PFSK-1 (cell line): ENCODE measurements around the gene CCDC63.

Experiments used
- FOXP2 ChIP-seq: optimal IDR thresholded peaks from 2 replicates; pipeline ENCODE3; 2011; ENCODE audit warnings: borderline replicate concordance, control low read depth, inconsistent platforms; ENCODE audit not compliant: insufficient read depth; ENCODE audit errors: extremely low read length, extremely low read depth
- POLR2AphosphoS5 ChIP-seq: IDR thresholded peaks from 2 replicates; pipeline ENCODE4 v1.6.1; 2012; ENCODE audit warnings: low read depth, mild to moderate bottlenecking, control low read depth, low read length, moderate library complexity
- SIN3A ChIP-seq: IDR thresholded peaks from 2 replicates; pipeline ENCODE4 v1.6.1; 2012; ENCODE audit warnings: mild to moderate bottlenecking, low read length, moderate library complexity, borderline replicate concordance; ENCODE audit not compliant: insufficient read depth
- TAF1 ChIP-seq: IDR thresholded peaks from 2 replicates; pipeline ENCODE4 v1.6.1; 2012; ENCODE audit warnings: low read length, control low read depth, borderline replicate concordance; ENCODE audit not compliant: insufficient read depth
- TF ChIP-seq, protein P1 (sequence below), 2 experiments: IDR thresholded peaks; 2 replicates each; pipeline versions ENCODE4 v1.6.1 to v1.8.0; 2011 to 2012; ENCODE audit warnings: low read depth in 2 of 2, low read length in 2 of 2, control low read depth in 1 of 2, inconsistent platforms in 1 of 2, mild to moderate bottlenecking in 1 of 2, moderate library complexity in 1 of 2; ENCODE audit not compliant: insufficient read depth in 1 of 2

The CCDC63 gene

GRCh38 chr12:110916295-110916875 is 69.6 kb downstream of the CCDC63 start:
- TF ChIP-seq SIN3A: no peak

- TF ChIP-seq FOXP2: no peak
- TF ChIP-seq TAF1: no peak
- TF ChIP-seq SIN3A: no peak
- TF ChIP-seq, protein P1, sequence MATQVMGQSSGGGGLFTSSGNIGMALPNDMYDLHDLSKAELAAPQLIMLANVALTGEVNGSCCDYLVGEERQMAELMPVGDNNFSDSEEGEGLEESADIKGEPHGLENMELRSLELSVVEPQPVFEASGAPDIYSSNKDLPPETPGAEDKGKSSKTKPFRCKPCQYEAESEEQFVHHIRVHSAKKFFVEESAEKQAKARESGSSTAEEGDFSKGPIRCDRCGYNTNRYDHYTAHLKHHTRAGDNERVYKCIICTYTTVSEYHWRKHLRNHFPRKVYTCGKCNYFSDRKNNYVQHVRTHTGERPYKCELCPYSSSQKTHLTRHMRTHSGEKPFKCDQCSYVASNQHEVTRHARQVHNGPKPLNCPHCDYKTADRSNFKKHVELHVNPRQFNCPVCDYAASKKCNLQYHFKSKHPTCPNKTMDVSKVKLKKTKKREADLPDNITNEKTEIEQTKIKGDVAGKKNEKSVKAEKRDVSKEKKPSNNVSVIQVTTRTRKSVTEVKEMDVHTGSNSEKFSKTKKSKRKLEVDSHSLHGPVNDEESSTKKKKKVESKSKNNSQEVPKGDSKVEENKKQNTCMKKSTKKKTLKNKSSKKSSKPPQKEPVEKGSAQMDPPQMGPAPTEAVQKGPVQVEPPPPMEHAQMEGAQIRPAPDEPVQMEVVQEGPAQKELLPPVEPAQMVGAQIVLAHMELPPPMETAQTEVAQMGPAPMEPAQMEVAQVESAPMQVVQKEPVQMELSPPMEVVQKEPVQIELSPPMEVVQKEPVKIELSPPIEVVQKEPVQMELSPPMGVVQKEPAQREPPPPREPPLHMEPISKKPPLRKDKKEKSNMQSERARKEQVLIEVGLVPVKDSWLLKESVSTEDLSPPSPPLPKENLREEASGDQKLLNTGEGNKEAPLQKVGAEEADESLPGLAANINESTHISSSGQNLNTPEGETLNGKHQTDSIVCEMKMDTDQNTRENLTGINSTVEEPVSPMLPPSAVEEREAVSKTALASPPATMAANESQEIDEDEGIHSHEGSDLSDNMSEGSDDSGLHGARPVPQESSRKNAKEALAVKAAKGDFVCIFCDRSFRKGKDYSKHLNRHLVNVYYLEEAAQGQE (IDR thresholded peaks at IDR 0.05; ENCODE audit: insufficient read depth in 1 of 2, low read depth in 2 of 2, low read length in 2 of 2): no peak
- TF ChIP-seq POLR2AphosphoS5: no peak
These were observed 70.7 kb downstream of the CCDC63 start for GRCh38 chr12:110917467-110917866.

GRCh38 chr12:110917961-110918360 is 71.2 kb downstream of the CCDC63 start:
- TF ChIP-seq, protein P1 (IDR thresholded peaks at IDR 0.05; ENCODE audit: insufficient read depth in 1 of 2, low read depth in 2 of 2, low read length in 2 of 2): no peak
- no peak for TF ChIP-seq POLR2AphosphoS5
- TF ChIP-seq SIN3A: no peak
- TF ChIP-seq TAF1: no peak
- no peak for TF ChIP-seq FOXP2

DNA sequence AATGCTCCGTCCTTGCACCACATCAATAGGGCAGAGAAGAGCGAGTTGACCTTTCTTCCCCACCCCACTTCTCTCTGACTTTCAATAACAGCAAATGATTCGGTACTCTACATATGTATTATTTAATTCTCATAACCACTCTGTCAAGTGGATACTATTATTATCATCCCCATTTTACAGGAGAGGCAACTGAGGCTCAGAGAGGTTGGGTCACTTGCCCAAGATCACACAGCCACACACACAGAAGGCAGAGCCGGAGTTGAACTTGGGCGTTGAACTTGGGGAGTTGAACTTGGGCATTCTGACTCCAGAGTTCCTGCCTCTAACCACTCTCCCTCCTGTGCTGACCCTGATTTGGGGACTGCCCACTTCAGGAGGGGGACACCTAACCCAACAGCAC is 72.9 kb downstream of the CCDC63 start:
- TF ChIP-seq FOXP2 (no peak), POLR2AphosphoS5 (no peak), SIN3A (no peak), TAF1 (no peak)
- TF ChIP-seq, protein P1 (IDR thresholded peaks at IDR 0.05; ENCODE audit: insufficient read depth in 1 of 2, low read depth in 2 of 2, low read length in 2 of 2): no peak

DNA sequence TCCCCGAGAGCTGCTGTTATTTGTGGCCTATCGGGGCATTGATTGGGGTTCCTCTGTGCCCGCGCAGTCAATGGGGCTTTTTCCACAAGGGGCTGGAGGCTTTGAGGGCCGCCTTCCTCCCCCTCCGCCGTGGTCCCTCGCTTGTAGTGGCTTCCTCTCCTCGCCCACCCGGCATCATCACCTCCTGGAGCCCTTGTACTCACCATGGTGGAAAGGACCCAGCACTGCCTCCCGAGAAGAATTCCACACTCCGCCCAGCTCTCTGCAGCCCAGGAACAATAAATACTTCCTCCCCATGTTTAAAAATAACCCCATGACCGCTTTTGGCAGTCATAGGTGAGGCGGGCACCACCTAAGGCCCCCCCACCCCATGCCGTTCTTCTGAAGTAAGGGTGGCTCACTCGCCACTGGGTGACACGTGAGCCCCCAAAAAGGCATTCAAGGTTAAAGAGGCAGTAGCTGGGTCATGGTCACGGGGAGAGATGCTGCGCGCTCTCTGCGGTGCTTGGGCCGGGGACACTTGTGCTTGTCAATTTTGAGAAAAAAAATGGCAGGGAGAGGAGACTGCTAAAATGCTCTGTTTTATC is 73.6 kb downstream of the CCDC63 start, which contains the start of gene MYL2:
TSS of gene MYL2 (minus strand) at position 256 of the 587 bp plus-strand sequence. CDS start at position 206, 50 bp downstream.
- TF ChIP-seq SIN3A (no peak), TAF1 (no peak), POLR2AphosphoS5 (no peak), FOXP2 (no peak)
- TF ChIP-seq, protein P1 (IDR thresholded peaks at IDR 0.05; ENCODE audit: insufficient read depth in 1 of 2, low read depth in 2 of 2, low read length in 2 of 2): no peak
